ENCODE data around the gene ZNF384. TPM values are rescaled to one million over a fixed set of nuclear protein-coding genes. Genes with fewer than 3 reads are reported as not detected.

The ZNF384 gene
- total RNA-seq, 1 experiment from 2014 or later: 88.0 TPM

GRCh38 chr12:6662602-6662905, 26.6 kb downstream of the ZNF384 start:
- Mint-ChIP-seq H3K4me1 (peaks cover 10% of the 10 kb centered on the region in 2 experiments), H3K27ac (peak overlapping the region; percentile 96 to 99 (median 98)), H3K9me3 (no peaks in the 10 kb centered on the region), H3K4me3 (peak overlapping the region; percentile 94 to 96), H3K36me3 (ENCODE audit: insufficient read depth in 1 of 3, low read depth in 3 of 3) (peaks cover 6 to 20% (median 16%) of the 10 kb centered on the region in 3 experiments), H3K27me3 (ENCODE audit: low read depth) (no peaks in the 10 kb centered on the region)
- Histone ChIP-seq H3K27ac (ENCODE audit: insufficient read length, low read depth, low read length) (no peak overlapping the region), H3K4me1 (ENCODE audit: insufficient read depth, low read length) (no peaks in the 10 kb centered on the region), H3K23me2 (ENCODE audit: insufficient read length, low read depth, low read length, poor library complexity, severe bottlenecking) (peaks cover 4% of the 10 kb centered on the region), H3K27me3 (ENCODE audit: insufficient read depth, low read length) (no peaks in the 10 kb centered on the region), H3K23ac (ENCODE audit: insufficient read length, low read depth, low read length) (no peak overlapping the region), H4K20me1 (ENCODE audit: control insufficient read depth, insufficient read depth, insufficient read length) (no peaks in the 10 kb centered on the region), H3K56ac (ENCODE audit: insufficient read length, low read depth, low read length) (no peak overlapping the region), H3K4ac (ENCODE audit: low read depth, low read length) (no peak overlapping the region), H3K9ac (ENCODE audit: extremely low read depth, insufficient read length, low read length) (peak overlapping the region; percentile 89), H3K18ac (ENCODE audit: insufficient read length, low read depth, low read length) (no peak overlapping the region), H2BK5ac (ENCODE audit: insufficient read length, low read length) (no peak overlapping the region), H3K4me2 (ENCODE audit: insufficient read depth, insufficient read length, low read length) (peak overlapping the region; percentile 88), H3K79me1 (ENCODE audit: insufficient read depth, low read depth, low read length, poor library complexity, severe bottlenecking) (no peaks in the 10 kb centered on the region), H2AK5ac (ENCODE audit: insufficient read length, low read length) (no peak overlapping the region), H2BK15ac (ENCODE audit: low read depth, low read length) (no peak overlapping the region), H4K5ac (ENCODE audit: insufficient read length, low read depth, low read length) (no peak overlapping the region), H2BK120ac (ENCODE audit: low read depth, low read length, poor library complexity, severe bottlenecking) (no peak overlapping the region), H3K9me3 (ENCODE audit: control insufficient read depth, low read depth, low read length) (no peaks in the 10 kb centered on the region), H2AFZ (ENCODE audit: low read length) (no peak overlapping the region), H3T11ph (ENCODE audit: low read length) (no peak overlapping the region), H2BK12ac (ENCODE audit: insufficient read length, low read depth, low read length) (no peak overlapping the region), H4K91ac (ENCODE audit: insufficient read length, low read depth, low read length) (no peak overlapping the region), H3K79me2 (ENCODE audit: insufficient read depth, low read length) (no peaks in the 10 kb centered on the region), H2BK20ac (ENCODE audit: low read depth, low read length, poor library complexity, severe bottlenecking) (no peak overlapping the region), H3K14ac (ENCODE audit: insufficient read depth, low read length) (peak overlapping the region; percentile 76), H4K8ac (replicated peaks; ENCODE audit: insufficient read length, low read depth, low read length) (no peak overlapping the region)
- TF ChIP-seq CTCF (conservative IDR thresholded peaks at IDR 0.05): no peak
- DNase-seq: no peak
- no CpG with 5 or more reads among the region's 10 CpGs for WGBS (ENCODE audit: extremely low coverage, insufficient read length, low lambda C conversion rate)

Measured in H9 (cell line).